Right atrium auricular region (tissue), 2 donors: ENCODE measurements around the gene BCHE. TPM values are rescaled to one million over a fixed set of nuclear protein-coding genes. Genes with fewer than 3 reads are reported as not detected.

Experiments
- DNase-seq: peaks from one replicate; pipeline ENCODE4 v3.0.0-alpha.2; 2019; ENCODE audit warnings: low spot score
- H3K27ac ChIP-seq, 2 donors: fragments of 200-600 bp; sonication (generic); 1 replicate in 1 of 2; 2 replicates in 1 of 2; pipeline ENCODE4 v1.5.1; 2016 to 2019
- H3K27me3 ChIP-seq, 2 donors: fragments of 200-600 bp; sonication (generic); one replicate each; pipeline versions ENCODE4 v1.5.1 to v1.6.0; 2017 to 2019
- H3K36me3 ChIP-seq: fragments of 200-600 bp; sonication (generic); one replicate; pipeline ENCODE4 v1.5.1; 2016
- H3K4me1 ChIP-seq, 2 donors: fragments of 200-600 bp; sonication (generic); one replicate each; pipeline versions ENCODE4 v1.5.1 to v1.6.0; 2017 to 2019
- H3K4me3 ChIP-seq, 2 donors: fragments of 200-600 bp; sonication (generic); 1 replicate in 1 of 2; 2 replicates in 1 of 2; pipeline ENCODE4 v1.5.1; 2017 to 2019; ENCODE audit warnings: mild to moderate bottlenecking in 1 of 2, moderate library complexity in 1 of 2
- H3K9me3 ChIP-seq, 2 donors: fragments of 200-600 bp; sonication (generic); one replicate each; pipeline ENCODE4 v1.5.1; 2019
- CTCF ChIP-seq, 2 donors: fragments of 200-600 bp; sonication (generic); IDR thresholded peaks; one replicate each; pipeline ENCODE4 v1.5.1; 2019; ENCODE audit warnings: antibody characterized with exemption in 2 of 2
- total RNA-seq, 2 donors: library from RNA; depleted of rRNA; stranded (reverse); fragments of >200 nt; gene quantifications; one replicate each; pipeline ENCODE4 v1.1.0, GENCODE V29; 2016

Gene BCHE
- total RNA-seq, 2 donors from 2014 or later: 13.5 to 31.8 TPM

- Histone ChIP-seq H3K36me3 (no peaks in the 10 kb centered on the region), H3K9me3 (no peaks in the 10 kb centered on the region), H3K27me3 (no peaks in the 10 kb centered on the region), H3K4me3 (no peak overlapping the region), H3K4me1 (no peaks in the 10 kb centered on the region), H3K27ac (no peak overlapping the region)
- no peak for DNase-seq
- no peak for TF ChIP-seq CTCF (IDR thresholded peaks at IDR 0.05)
These were observed 38.4 kb upstream of the BCHE start for GRCh38 chr3:165875644-165876043.

- H3K27ac ChIP-seq: no peak overlapping the region
- no peak for TF ChIP-seq CTCF (IDR thresholded peaks at IDR 0.05)
- DNase-seq: no peak
- no peaks in the 10 kb centered on the region for H3K9me3 ChIP-seq
- no peak overlapping the region for H3K4me3 ChIP-seq
- H3K36me3 ChIP-seq: no peaks in the 10 kb centered on the region
- H3K4me1 ChIP-seq: no peaks in the 10 kb centered on the region
- H3K27me3 ChIP-seq: no peaks in the 10 kb centered on the region
These were observed 37.7 kb upstream of the BCHE start for GRCh38 chr3:165874663-165875489.

- no peak overlapping the region for H3K27ac ChIP-seq
- no peak overlapping the region for H3K4me3 ChIP-seq
- TF ChIP-seq CTCF (IDR thresholded peaks at IDR 0.05): no peak
- H3K36me3 ChIP-seq: no peaks in the 10 kb centered on the region
- no peaks in the 10 kb centered on the region for H3K4me1 ChIP-seq
- H3K9me3 ChIP-seq: no peaks in the 10 kb centered on the region
- DNase-seq: no peak
- no peaks in the 10 kb centered on the region for H3K27me3 ChIP-seq
These were observed 30.9 kb upstream of the BCHE start for GRCh38 chr3:165868088-165868487.

GRCh38 chr3:165859061-165859460 lies 21.8 kb upstream of the BCHE start:
- no peak for DNase-seq
- Histone ChIP-seq H3K9me3 (no peaks in the 10 kb centered on the region), H3K27me3 (no peaks in the 10 kb centered on the region), H3K4me1 (no peaks in the 10 kb centered on the region), H3K27ac (no peak overlapping the region), H3K36me3 (no peaks in the 10 kb centered on the region), H3K4me3 (no peak overlapping the region)
- TF ChIP-seq CTCF (IDR thresholded peaks at IDR 0.05): no peak

- TF ChIP-seq CTCF (IDR thresholded peaks at IDR 0.05): no peak
- Histone ChIP-seq H3K27ac (no peak overlapping the region), H3K36me3 (no peaks in the 10 kb centered on the region), H3K4me3 (no peak overlapping the region), H3K27me3 (no peaks in the 10 kb centered on the region), H3K9me3 (no peaks in the 10 kb centered on the region), H3K4me1 (no peaks in the 10 kb centered on the region)
- no peak for DNase-seq
These were observed 18.4 kb upstream of the BCHE start for GRCh38 chr3:165855581-165855980.

- TF ChIP-seq CTCF (IDR thresholded peaks at IDR 0.05): peak; percentile 38 to 62
- Histone ChIP-seq H3K27ac (no peak overlapping the region), H3K9me3 (no peaks in the 10 kb centered on the region), H3K36me3 (no peaks in the 10 kb centered on the region), H3K27me3 (no peaks in the 10 kb centered on the region), H3K4me3 (no peak overlapping the region), H3K4me1 (no peaks in the 10 kb centered on the region)
- no peak for DNase-seq
These were observed 17.5 kb upstream of the BCHE start for GRCh38 chr3:165854696-165855095.
